ENCODE results near the gene ANKMY2.

The ANKMY2 gene

DNA sequence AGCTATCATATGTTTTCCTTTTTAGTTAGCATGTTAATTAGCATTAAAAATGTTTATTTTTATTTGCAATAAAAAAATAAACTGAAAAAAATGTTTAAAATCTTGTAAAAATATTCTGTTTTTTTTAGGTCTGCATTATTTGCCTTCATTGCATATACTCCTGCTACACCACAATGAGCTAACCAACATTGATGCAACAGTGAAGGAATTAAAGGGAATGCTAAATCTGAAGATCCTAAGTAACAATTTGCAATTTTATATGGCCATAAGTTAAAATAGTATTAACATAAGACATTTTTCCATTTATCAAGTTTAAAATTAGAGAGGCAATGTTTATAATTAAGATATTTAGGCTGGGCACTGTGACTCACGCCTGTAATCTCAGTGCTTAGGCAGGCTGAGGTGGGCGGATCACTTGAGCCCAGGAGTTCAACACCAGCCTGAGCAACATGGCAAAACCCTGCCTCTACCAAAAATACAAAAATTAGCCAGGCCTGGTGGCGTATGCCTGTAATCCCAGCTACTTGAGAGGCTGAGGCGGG is 86.7 kb downstream of the ANKMY2 start:
- no peaks in the 10 kb centered on the region for H3F3A ChIP-seq (ENCODE audit: control insufficient read depth, insufficient read depth)
- H3K79me2 ChIP-seq (ENCODE audit: control insufficient read depth, low read length): no peaks in the 10 kb centered on the region
- no peaks in the 10 kb centered on the region for H3K4me1 ChIP-seq (ENCODE audit: control insufficient read depth, low read length)
- H3K4me3 ChIP-seq (ENCODE audit: low read length): no peak overlapping the region
- TF ChIP-seq EZH2phosphoT487 (IDR thresholded peaks at IDR 0.05; ENCODE audit: borderline replicate concordance, low read length): no peak
- TF ChIP-seq, protein P1, sequence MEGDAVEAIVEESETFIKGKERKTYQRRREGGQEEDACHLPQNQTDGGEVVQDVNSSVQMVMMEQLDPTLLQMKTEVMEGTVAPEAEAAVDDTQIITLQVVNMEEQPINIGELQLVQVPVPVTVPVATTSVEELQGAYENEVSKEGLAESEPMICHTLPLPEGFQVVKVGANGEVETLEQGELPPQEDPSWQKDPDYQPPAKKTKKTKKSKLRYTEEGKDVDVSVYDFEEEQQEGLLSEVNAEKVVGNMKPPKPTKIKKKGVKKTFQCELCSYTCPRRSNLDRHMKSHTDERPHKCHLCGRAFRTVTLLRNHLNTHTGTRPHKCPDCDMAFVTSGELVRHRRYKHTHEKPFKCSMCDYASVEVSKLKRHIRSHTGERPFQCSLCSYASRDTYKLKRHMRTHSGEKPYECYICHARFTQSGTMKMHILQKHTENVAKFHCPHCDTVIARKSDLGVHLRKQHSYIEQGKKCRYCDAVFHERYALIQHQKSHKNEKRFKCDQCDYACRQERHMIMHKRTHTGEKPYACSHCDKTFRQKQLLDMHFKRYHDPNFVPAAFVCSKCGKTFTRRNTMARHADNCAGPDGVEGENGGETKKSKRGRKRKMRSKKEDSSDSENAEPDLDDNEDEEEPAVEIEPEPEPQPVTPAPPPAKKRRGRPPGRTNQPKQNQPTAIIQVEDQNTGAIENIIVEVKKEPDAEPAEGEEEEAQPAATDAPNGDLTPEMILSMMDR (IDR thresholded peaks at IDR 0.05; ENCODE audit: low read depth, low read length, poor library complexity, severe bottlenecking): no peak
- no peak overlapping the region for H3K27ac ChIP-seq (ENCODE audit: low read depth, low read length)
- no peaks in the 10 kb centered on the region for H3K36me3 ChIP-seq (ENCODE audit: control insufficient read depth, low read length)
- H3K9me3 ChIP-seq (ENCODE audit: control insufficient read depth, insufficient read depth, low read length): no peaks in the 10 kb centered on the region
- H3K4me2 ChIP-seq (ENCODE audit: low read length): no peak overlapping the region
- H4K20me1 ChIP-seq (ENCODE audit: control insufficient read depth, insufficient read depth, low read depth, low read length): no peaks in the 10 kb centered on the region
- no peaks in the 10 kb centered on the region for H3K9me2 ChIP-seq (replicated peaks; ENCODE audit: control insufficient read depth, low read length)
- H3K27me3 ChIP-seq (ENCODE audit: control insufficient read depth, low read length): peaks cover 7% of the 10 kb centered on the region

DNA sequence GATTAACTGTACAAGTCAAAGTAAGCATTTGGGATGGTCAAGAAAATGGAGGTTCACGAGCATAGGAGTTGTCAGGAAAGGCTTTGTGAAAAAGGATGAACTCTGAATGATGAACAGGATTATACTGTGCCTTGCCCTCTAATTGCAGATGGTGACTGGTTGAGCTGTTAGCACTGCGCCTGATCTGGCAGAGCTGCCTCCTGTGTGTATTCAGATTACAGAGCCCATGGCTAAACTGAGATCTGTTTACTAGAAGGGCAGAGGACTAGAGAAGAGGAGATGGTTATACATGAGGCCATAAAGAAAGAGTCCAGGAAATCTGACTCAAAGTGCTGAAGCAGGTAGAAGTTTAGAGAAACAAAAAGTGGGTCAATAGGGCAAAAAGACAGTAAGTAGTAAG is 89.2 kb downstream of the ANKMY2 start:
- Histone ChIP-seq H3K27ac (ENCODE audit: low read depth, low read length) (no peak overlapping the region), H3K27me3 (ENCODE audit: control insufficient read depth, low read length) (peaks cover 2% of the 10 kb centered on the region; the same call in 1 of the 2 replicates), H3F3A (ENCODE audit: control insufficient read depth, insufficient read depth) (no peaks in the 10 kb centered on the region), H3K79me2 (ENCODE audit: control insufficient read depth, low read length) (no peaks in the 10 kb centered on the region), H3K4me1 (ENCODE audit: control insufficient read depth, low read length) (no peaks in the 10 kb centered on the region), H3K4me3 (ENCODE audit: low read length) (no peak overlapping the region), H3K9me2 (replicated peaks; ENCODE audit: control insufficient read depth, low read length) (no peaks in the 10 kb centered on the region), H4K20me1 (ENCODE audit: control insufficient read depth, insufficient read depth, low read depth, low read length) (no peaks in the 10 kb centered on the region), H3K36me3 (ENCODE audit: control insufficient read depth, low read length) (no peaks in the 10 kb centered on the region), H3K4me2 (ENCODE audit: low read length) (no peak overlapping the region), H3K9me3 (ENCODE audit: control insufficient read depth, insufficient read depth, low read length) (no peaks in the 10 kb centered on the region)
- TF ChIP-seq, protein P1 (IDR thresholded peaks at IDR 0.05; ENCODE audit: low read depth, low read length, poor library complexity, severe bottlenecking): no peak
- no peak for TF ChIP-seq EZH2phosphoT487 (IDR thresholded peaks at IDR 0.05; ENCODE audit: borderline replicate concordance, low read length)

DNA sequence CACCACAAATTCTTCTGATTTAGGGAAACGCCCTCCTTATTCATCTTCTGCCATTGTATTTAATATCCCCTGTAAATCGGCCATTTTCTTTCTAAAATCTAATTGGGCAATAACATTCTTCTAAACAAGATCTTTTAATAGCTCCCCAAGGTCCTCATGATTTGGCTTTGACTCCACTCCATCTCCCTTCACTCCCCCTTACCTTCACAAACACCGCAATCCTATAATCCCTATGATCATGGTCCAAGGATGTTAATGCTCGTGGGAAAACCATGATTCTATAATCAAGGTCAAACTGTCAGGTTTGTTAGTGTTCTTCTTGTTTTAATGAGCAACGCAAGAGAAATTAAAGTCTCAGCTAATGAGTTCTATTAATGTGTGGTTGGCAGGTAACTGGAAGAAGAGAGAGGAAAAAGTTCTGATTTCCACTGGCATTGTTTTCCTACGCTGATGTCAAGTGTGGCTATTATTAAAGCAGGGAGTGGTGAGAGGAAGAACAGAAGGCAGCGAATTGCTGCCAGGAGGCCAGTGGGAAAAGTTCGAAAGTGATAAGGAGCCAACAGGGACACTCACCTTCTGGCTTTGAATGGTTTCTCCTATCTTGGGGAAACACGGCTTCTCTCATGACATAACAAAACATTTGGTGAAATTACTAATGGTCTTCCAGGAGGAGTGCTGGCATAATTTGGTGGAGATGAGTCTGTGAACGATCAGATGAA is 90.9 kb downstream of the ANKMY2 start:
- no peaks in the 10 kb centered on the region; the same call in 1 of the 2 replicates for H3K27me3 ChIP-seq (ENCODE audit: control insufficient read depth, low read length)
- TF ChIP-seq, protein P1 (IDR thresholded peaks at IDR 0.05; ENCODE audit: low read depth, low read length, poor library complexity, severe bottlenecking): no peak
- TF ChIP-seq EZH2phosphoT487 (IDR thresholded peaks at IDR 0.05; ENCODE audit: borderline replicate concordance, low read length): no peak
- no peaks in the 10 kb centered on the region for H3F3A ChIP-seq (ENCODE audit: control insufficient read depth, insufficient read depth)
- no peaks in the 10 kb centered on the region for H3K9me2 ChIP-seq (replicated peaks; ENCODE audit: control insufficient read depth, low read length)
- H4K20me1 ChIP-seq (ENCODE audit: control insufficient read depth, insufficient read depth, low read depth, low read length): no peaks in the 10 kb centered on the region
- no peak overlapping the region for H3K4me3 ChIP-seq (ENCODE audit: low read length)
- no peaks in the 10 kb centered on the region for H3K79me2 ChIP-seq (ENCODE audit: control insufficient read depth, low read length)
- H3K27ac ChIP-seq (ENCODE audit: low read depth, low read length): no peak overlapping the region
- H3K4me2 ChIP-seq (ENCODE audit: low read length): no peak overlapping the region
- no peaks in the 10 kb centered on the region for H3K36me3 ChIP-seq (ENCODE audit: control insufficient read depth, low read length)
- H3K4me1 ChIP-seq (ENCODE audit: control insufficient read depth, low read length): no peaks in the 10 kb centered on the region
- no peaks in the 10 kb centered on the region for H3K9me3 ChIP-seq (ENCODE audit: control insufficient read depth, insufficient read depth, low read length)

All from DOHH2 (cell line).